Breast epithelium (tissue), 4 donors: ENCODE results near the gene ZFAND2A. TPM values are rescaled to one million over a fixed set of nuclear protein-coding genes. Genes with fewer than 3 reads are reported as not detected.

Experiments used
- DNase-seq, 2 donors: peaks; one replicate each; pipeline ENCODE4 v3.0.0-alpha.2; 2019; ENCODE audit warnings: low spot score in 2 of 2
- H3K27ac ChIP-seq, 2 donors: fragments of 200-600 bp; sonication (generic) in 1 of 2; one replicate each; pipeline ENCODE4 v1.5.1; 2016 to 2019; ENCODE audit warnings: mild to moderate bottlenecking in 1 of 2
- H3K27me3 ChIP-seq, 2 donors: fragments of 200-600 bp; sonication (generic) in 1 of 2; one replicate each; pipeline versions ENCODE4 v1.5.1 to v1.6.0; 2017 to 2019; ENCODE audit warnings: control low read depth in 1 of 2, mild to moderate bottlenecking in 1 of 2
- H3K36me3 ChIP-seq: fragments of 200-600 bp; one replicate; pipeline ENCODE4 v1.5.1; 2019
- H3K4me1 ChIP-seq, 2 donors: fragments of 200-600 bp; sonication (generic); one replicate each; pipeline ENCODE4 v1.5.1; 2016 to 2019; ENCODE audit warnings: control low read depth in 1 of 2
- H3K4me3 ChIP-seq, 3 donors: fragments of 200-600 bp; sonication (generic); 1 replicate in 2 of 3; 2 replicates in 1 of 3; pipeline ENCODE4 v1.5.1; 2016 to 2019; ENCODE audit warnings: mild to moderate bottlenecking in 3 of 3, moderate library complexity in 2 of 3
- H3K9me3 ChIP-seq, 2 donors: fragments of 200-600 bp; sonication (generic) in 1 of 2; one replicate each; pipeline ENCODE4 v1.5.1; 2016 to 2019; ENCODE audit warnings: control low read depth in 1 of 2
- CTCF ChIP-seq, 3 donors: fragments of 450-650 bp; IDR thresholded peaks; one replicate each; pipeline ENCODE4 v1.5.1; 2016 to 2017; ENCODE audit warnings: antibody characterized with exemption in 3 of 3, mild to moderate bottlenecking in 3 of 3, moderate library complexity in 3 of 3
- POLR2A ChIP-seq: fragments of 450-650 bp; IDR thresholded peaks from one replicate; pipeline ENCODE4 v1.6.1; 2016; ENCODE audit warnings: antibody characterized with exemption, mild to moderate bottlenecking, moderate library complexity
- POLR2AphosphoS5 ChIP-seq, 3 donors: sonication (generic); formaldehyde crosslinking; IDR thresholded peaks; one replicate each; pipeline ENCODE4 v1.6.1; 2017; ENCODE audit warnings: antibody characterized with exemption in 3 of 3
- intact Hi-C: fragments of 100-400 bp; cut with DNase I; formaldehyde crosslinking; loops from one replicate; pipeline ENCODE4 v1.15.1; 2023; ENCODE audit warnings: low total_unique reads
- total RNA-seq, 3 donors: library from RNA; depleted of rRNA; stranded (reverse); fragments of >200 nt; gene quantifications; one replicate each; pipeline ENCODE4 v1.1.0, GENCODE V29; 2016

The ZFAND2A gene
- total RNA-seq, 3 donors from 2014 or later: 31.9 to 41.6 (median 34.1) TPM

- H3K36me3 ChIP-seq: no peaks in the 10 kb centered on the region
- TF ChIP-seq CTCF (IDR thresholded peaks at IDR 0.05) (no peak), POLR2AphosphoS5 (IDR thresholded peaks at IDR 0.05) (no peak), POLR2A (no peak)
- no peak overlapping the region for H3K4me3 ChIP-seq
- peak in 1 of 2 donors; percentile 43 for DNase-seq
- intact Hi-C loops: no loop called here
- H3K9me3 ChIP-seq: no peaks in the 10 kb centered on the region
- no peak overlapping the region for H3K27ac ChIP-seq
- no peaks in the 10 kb centered on the region for H3K4me1 ChIP-seq
- no peaks in the 10 kb centered on the region for H3K27me3 ChIP-seq
Observed at GRCh38 chr7:1113548-1113885, 46.5 kb downstream of the ZFAND2A start.

- intact Hi-C loops: no loop called here
- DNase-seq: peak in 1 of 2 donors; percentile 33
- no peak overlapping the region for H3K27ac ChIP-seq
- TF ChIP-seq POLR2A (no peak), CTCF (IDR thresholded peaks at IDR 0.05) (no peak), POLR2AphosphoS5 (IDR thresholded peaks at IDR 0.05) (no peak)
- H3K27me3 ChIP-seq: no peaks in the 10 kb centered on the region
- H3K4me3 ChIP-seq: no peak overlapping the region
- no peaks in the 10 kb centered on the region for H3K36me3 ChIP-seq
- H3K4me1 ChIP-seq: no peaks in the 10 kb centered on the region
- no peaks in the 10 kb centered on the region for H3K9me3 ChIP-seq
Observed at GRCh38 chr7:1112625-1113547, 47.1 kb downstream of the ZFAND2A start.

GRCh38 chr7:1112109-1112508, 47.9 kb downstream of the ZFAND2A start:
- no peak for TF ChIP-seq POLR2AphosphoS5 (IDR thresholded peaks at IDR 0.05)
- no peak for TF ChIP-seq POLR2A
- no peak for TF ChIP-seq CTCF (IDR thresholded peaks at IDR 0.05)
- H3K27ac ChIP-seq: no peak overlapping the region
- H3K9me3 ChIP-seq: no peaks in the 10 kb centered on the region
- H3K4me3 ChIP-seq: no peak overlapping the region
- intact Hi-C loops: no loop called here
- no peaks in the 10 kb centered on the region for H3K4me1 ChIP-seq
- peak in 1 of 2 donors; percentile 35 for DNase-seq
- H3K27me3 ChIP-seq: no peaks in the 10 kb centered on the region
- H3K36me3 ChIP-seq: no peaks in the 10 kb centered on the region

GRCh38 chr7:1111156-1111555, 48.8 kb downstream of the ZFAND2A start:
- no peaks in the 10 kb centered on the region for H3K9me3 ChIP-seq
- DNase-seq: no peak
- H3K4me1 ChIP-seq: no peaks in the 10 kb centered on the region
- H3K4me3 ChIP-seq: no peak overlapping the region
- intact Hi-C loops: no loop called here
- H3K36me3 ChIP-seq: no peaks in the 10 kb centered on the region
- no peak overlapping the region for H3K27ac ChIP-seq
- no peak for TF ChIP-seq CTCF (IDR thresholded peaks at IDR 0.05)
- no peak for TF ChIP-seq POLR2AphosphoS5 (IDR thresholded peaks at IDR 0.05)
- TF ChIP-seq POLR2A: no peak
- no peaks in the 10 kb centered on the region for H3K27me3 ChIP-seq

- intact Hi-C loops: no loop called here
- H3K27ac ChIP-seq: no peak overlapping the region
- no peaks in the 10 kb centered on the region for H3K36me3 ChIP-seq
- H3K4me1 ChIP-seq: no peaks in the 10 kb centered on the region
- H3K9me3 ChIP-seq: no peaks in the 10 kb centered on the region
- no peak for DNase-seq
- no peak overlapping the region for H3K4me3 ChIP-seq
- no peaks in the 10 kb centered on the region for H3K27me3 ChIP-seq
- TF ChIP-seq POLR2AphosphoS5 (IDR thresholded peaks at IDR 0.05) (no peak), POLR2A (no peak)
Observed at GRCh38 chr7:1110358-1110757, 49.6 kb downstream of the ZFAND2A start.
